Pancreas (tissue), 10 donors: ENCODE measurements around the gene IL21R. TPM values are rescaled to one million over a fixed set of nuclear protein-coding genes. Genes with fewer than 3 reads are reported as not detected.

Experiments
- ATAC-seq, 4 donors: fragments of 200-7000 bp; cut with Tn5 transposase; one replicate each; pipeline versions ENCODE4 v1.8.0 to v1.9.1; 2020; ENCODE audit warnings: mild to moderate bottlenecking in 4 of 4, moderate library complexity in 4 of 4
- DNase-seq, 6 donors: peaks; one replicate each; pipeline ENCODE4 v3.0.0-alpha.2; 2020
- FAIRE-seq: peaks from 2 replicates; lab custom pipeline; 2012; peaks lifted over from hg19 to GRCh38; lab: Jason Lieb, UNC
- H3K27ac ChIP-seq, 4 donors: fragments of 200-600 bp; sonication (generic); 1 replicate in 3 of 4; 2 replicates in 1 of 4; pipeline versions ENCODE4 v1.5.0 to v1.8.0; 2020
- H3K27me3 ChIP-seq, 4 donors: fragments of 200-600 bp; one replicate each; pipeline ENCODE4 v1.8.0; 2021
- H3K36me3 ChIP-seq, 3 donors: fragments of 200-600 bp; sonication (generic) in 1 of 3; one replicate each; pipeline versions ENCODE4 v1.5.0 to v1.8.0; 2020 to 2021
- H3K4me1 ChIP-seq, 3 donors: fragments of 200-600 bp; one replicate each; pipeline ENCODE4 v1.8.0; 2021
- H3K4me3 ChIP-seq, 4 donors: fragments of 200-600 bp; sonication (generic) in 2 of 4; one replicate each; pipeline versions ENCODE4 v1.5.0 to v1.8.0; 2020 to 2021
- H3K9me3 ChIP-seq, 4 donors: fragments of 200-600 bp; one replicate each; pipeline ENCODE4 v1.8.0; 2021
- CTCF ChIP-seq, 4 donors: fragments of 200-600 bp; sonication (generic) in 3 of 4; IDR thresholded peaks; one replicate each; pipeline versions ENCODE4 v1.5.0 to v1.8.0; 2021; ENCODE audit warnings: antibody characterized with exemption in 4 of 4
- WGBS, 2 donors: extraction: QIAGEN DNeasy Blood & Tissue Kit; methylation state at CpG; one replicate each; pipeline ENCODE4 v1.1.7; 2013; 5-methylcytosine and 5-hydroxymethylcytosine counted together
- intact Hi-C, 3 donors: fragments of 100-400 bp; cut with DNase I; formaldehyde crosslinking; loops; one replicate each; pipeline versions ENCODE4 v1.11.1 to v1.14.2; 2022
- polyA plus RNA-seq, 2 donors: library from polyadenylated mRNA; stranded (reverse); fragments of 200-250 nt; gene quantifications; one replicate each; pipeline ENCODE4 v1.2.3, GENCODE V29; 2013
- total RNA-seq, 6 donors: library from RNA; stranded (reverse); fragmentation: NEBNext Ultra II Directional in 4 of 6; extraction: Animal tissue kit (Norgen Biotek cat#: 25700) in 4 of 6; gene quantifications; one replicate each; pipeline versions ENCODE4 v1.2.1 to v1.2.4, GENCODE V29; 2021 to 2023
- donor health status: healthy with polysubstance abuse.
- donor health status: DM: no; HTN: no; CAD: no; lungs with moderate emphysema.
- donor health status: DM: no; HTN: no; CAD: no.
- donor health status: control.
- donor health status: control.
- donor health status: Bipolar disorder and iron deficiency.
- donor health status: DM: yes; HTN: yes; CAD: no.
- donor health status: DM: no; HTN: no; CAD: no.
- donor health status: DM: no; HTN: no; CAD: no.
- donor health status: DM: yes; HTN: yes; CAD: no.

Gene IL21R
- total and polyA plus RNA-seq, 8 donors: 0.08 to 0.79 (median 0.31) TPM; not detected in 2

GRCh38 chr16:27426423-27427408 is 24.7 kb downstream of the IL21R start:
- intact Hi-C loops: no loop called here
- Histone ChIP-seq H3K4me3 (no peak overlapping the region), H3K4me1 (no peaks in the 10 kb centered on the region), H3K36me3 (no peaks in the 10 kb centered on the region), H3K27me3 (no peaks in the 10 kb centered on the region), H3K27ac (no peak overlapping the region), H3K9me3 (no peaks in the 10 kb centered on the region)
- TF ChIP-seq CTCF (IDR thresholded peaks at IDR 0.05): no peak
- DNase-seq (peak in 2 of 6 donors; percentile 39 to 44), ATAC-seq (peak in 2 of 4 donors; percentile 64 to 79), FAIRE-seq (no peak)
- 39 to 51% methylated on average over 7 of the region's 7 CpGs for WGBS, 2 donors

DNA sequence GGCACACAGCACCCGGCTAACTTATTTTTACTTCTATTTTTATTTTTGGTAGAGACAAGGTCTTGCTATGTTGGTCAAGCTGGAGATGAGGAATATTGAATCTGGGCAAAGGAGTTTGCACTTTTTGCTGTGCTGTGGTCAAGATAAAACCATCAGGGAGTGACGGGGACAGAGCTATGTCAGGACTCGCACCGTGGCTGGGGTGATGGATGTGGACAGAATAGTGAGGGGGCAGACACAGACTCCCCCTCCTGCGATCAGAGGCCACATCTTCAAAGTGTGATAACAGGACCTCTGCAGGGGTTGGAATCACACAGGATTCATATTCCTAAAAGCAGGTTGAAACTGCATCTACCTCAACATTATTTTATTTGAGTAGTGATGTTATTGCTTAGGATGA is 25.6 kb downstream of the IL21R start:
- no peaks in the 10 kb centered on the region for H3K4me1 ChIP-seq
- intact Hi-C loops: no loop called here
- no peak for FAIRE-seq
- H3K27ac ChIP-seq: no peak overlapping the region
- no peaks in the 10 kb centered on the region for H3K36me3 ChIP-seq
- ATAC-seq: no peak
- WGBS, 2 donors: 53 to 61% methylated on average over 5 of the region's 5 CpGs
- no peaks in the 10 kb centered on the region for H3K9me3 ChIP-seq
- H3K27me3 ChIP-seq: no peaks in the 10 kb centered on the region
- no peak overlapping the region for H3K4me3 ChIP-seq
- DNase-seq: no peak
- TF ChIP-seq CTCF (IDR thresholded peaks at IDR 0.05): no peak

- no peaks in the 10 kb centered on the region for H3K4me1 ChIP-seq
- no peak overlapping the region for H3K4me3 ChIP-seq
- no peaks in the 10 kb centered on the region for H3K9me3 ChIP-seq
- TF ChIP-seq CTCF (IDR thresholded peaks at IDR 0.05): no peak
- intact Hi-C loops: no loop called here
- H3K36me3 ChIP-seq: no peaks in the 10 kb centered on the region
- no peak overlapping the region for H3K27ac ChIP-seq
- no peaks in the 10 kb centered on the region for H3K27me3 ChIP-seq
- DNase-seq (peak in 1 of 6 donors; percentile 33), FAIRE-seq (no peak), ATAC-seq (no peak)
- WGBS, 2 donors: 74 to 80% methylated on average over 4 of the region's 4 CpGs
These were observed 26.2 kb downstream of the IL21R start for GRCh38 chr16:27428026-27428785.

GRCh38 chr16:27429330-27429871 is 27.4 kb downstream of the IL21R start:
- Histone ChIP-seq H3K36me3 (no peaks in the 10 kb centered on the region), H3K27me3 (no peaks in the 10 kb centered on the region), H3K9me3 (no peaks in the 10 kb centered on the region), H3K27ac (no peak overlapping the region), H3K4me3 (no peak overlapping the region), H3K4me1 (no peaks in the 10 kb centered on the region)
- ATAC-seq: no peak
- 62 to 71% methylated on average over 11 of the region's 11 CpGs for WGBS, 2 donors
- intact Hi-C loops: no loop called here
- TF ChIP-seq CTCF (IDR thresholded peaks at IDR 0.05): no peak
- no peak for FAIRE-seq
- peak in 1 of 6 donors; percentile 26 for DNase-seq
